ENCODE data around the gene ISL1.

ISL1 gene

GRCh38 chr5:51386916-51387883, 4.0 kb downstream of the ISL1 start:
- no peak for DNase-seq (ENCODE audit: low spot score)

- DNase-seq (ENCODE audit: low spot score): no peak
Observed at GRCh38 chr5:51387884-51388275, 4.6 kb downstream of the ISL1 start.

- DNase-seq (ENCODE audit: low spot score): no peak
Observed at GRCh38 chr5:51388488-51389287, 5.4 kb downstream of the ISL1 start.

- DNase-seq (ENCODE audit: low spot score): no peak
Observed at GRCh38 chr5:51389288-51389576, 6.0 kb downstream of the ISL1 start.

- no peak for DNase-seq (ENCODE audit: low spot score)
Observed at GRCh38 chr5:51389577-51390463, 6.6 kb downstream of the ISL1 start.

- DNase-seq (ENCODE audit: low spot score): no peak
Observed at GRCh38 chr5:51391175-51391574, 7.9 kb downstream of the ISL1 start.

GRCh38 chr5:51392689-51393199, 9.5 kb downstream of the ISL1 start:
- DNase-seq (ENCODE audit: low spot score): no peak

GRCh38 chr5:51394609-51395008, 11.4 kb downstream of the ISL1 start:
- no peak for DNase-seq (ENCODE audit: low spot score)

GRCh38 chr5:51395245-51395644, 12.0 kb downstream of the ISL1 start:
- DNase-seq (ENCODE audit: low spot score): no peak

GRCh38 chr5:51395666-51396356, 12.6 kb downstream of the ISL1 start:
- DNase-seq (ENCODE audit: low spot score): no peak

GRCh38 chr5:51396797-51397196, 13.5 kb downstream of the ISL1 start:
- no peak for DNase-seq (ENCODE audit: low spot score)

GRCh38 chr5:51397996-51398395, 14.7 kb downstream of the ISL1 start:
- DNase-seq (ENCODE audit: low spot score): no peak

GRCh38 chr5:51398875-51399642, 15.8 kb downstream of the ISL1 start:
- no peak for DNase-seq (ENCODE audit: low spot score)

GRCh38 chr5:51399643-51400006, 16.4 kb downstream of the ISL1 start:
- no peak for DNase-seq (ENCODE audit: low spot score)

GRCh38 chr5:51404255-51404654, 21.0 kb downstream of the ISL1 start:
- DNase-seq (ENCODE audit: low spot score): no peak

GRCh38 chr5:51411921-51412325, 28.7 kb downstream of the ISL1 start:
- DNase-seq (ENCODE audit: low spot score): no peak

- DNase-seq (ENCODE audit: low spot score): no peak
Observed at GRCh38 chr5:51414516-51414915, 31.3 kb downstream of the ISL1 start.

GRCh38 chr5:51416149-51416548, 32.9 kb downstream of the ISL1 start:
- no peak for DNase-seq (ENCODE audit: low spot score)

- no peak for DNase-seq (ENCODE audit: low spot score)
Observed at GRCh38 chr5:51433052-51433710, 49.9 kb downstream of the ISL1 start.

- no peak for DNase-seq (ENCODE audit: low spot score)
Observed at GRCh38 chr5:51439232-51439631, 56.0 kb downstream of the ISL1 start.

Measured in globus pallidus (tissue), 1 donor.